SKM-1 treated with dmso at 0.1 percent for 144 hours (cell line): ENCODE measurements around the gene PGM5.
"Not testable (repeated sequence)": the region's sequence is repeated elsewhere in the genome, so short reads cannot be mapped to it uniquely, and the experiment has no call there.

Experiments
- DNase-seq: peaks from one replicate; lab custom pipeline; 2025; ENCODE audit not compliant: unreplicated experiment; lab: John Stamatoyannopoulos, UW

PGM5 gene

DNA sequence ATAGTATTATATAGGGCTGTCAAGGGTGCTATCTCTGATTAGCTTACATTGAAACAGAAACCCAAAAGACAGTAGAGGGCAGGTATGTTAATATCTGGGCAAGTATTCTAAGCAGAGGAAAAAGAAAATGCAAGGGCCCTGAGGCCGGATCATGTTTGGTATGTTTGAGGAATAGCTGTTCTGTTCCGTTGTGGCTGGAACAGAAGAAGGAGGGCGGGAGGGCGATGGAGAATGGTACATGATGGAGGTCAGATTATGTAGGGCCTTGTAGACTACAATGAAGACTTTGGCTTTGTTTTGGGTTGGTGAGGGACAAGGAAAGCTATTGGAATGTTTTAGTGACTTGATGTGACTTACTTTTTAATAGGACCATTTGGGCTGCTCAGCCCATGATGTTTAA, 19.4 kb downstream of the PGM5 start:
- DNase-seq: not testable (repeated sequence)

- DNase-seq: not testable (repeated sequence)
Measured at GRCh38 chr9:68377723-68378122, 21.3 kb downstream of the PGM5 start.

DNA sequence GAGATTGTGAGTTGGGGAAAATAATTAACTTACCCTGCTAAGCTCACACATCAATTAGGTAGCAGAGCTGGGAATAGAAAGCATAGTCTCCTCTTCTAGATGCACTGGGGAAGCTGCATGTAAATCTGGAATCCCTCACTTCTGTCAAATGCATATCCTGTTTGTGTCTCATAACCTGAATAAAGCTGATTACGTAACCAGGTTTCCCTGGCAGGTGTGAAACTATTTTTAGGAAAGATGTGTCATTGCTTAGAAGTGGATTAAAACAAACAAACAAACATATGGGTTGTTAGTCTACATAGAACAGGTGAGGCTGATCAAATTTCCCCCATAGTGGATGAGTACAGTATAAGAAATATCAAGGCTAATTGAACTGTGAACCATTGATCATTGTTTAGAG, 27.5 kb downstream of the PGM5 start:
- DNase-seq: not testable (repeated sequence)

GRCh38 chr9:68389558-68389957, 33.1 kb downstream of the PGM5 start:
- DNase-seq: not testable (repeated sequence)

- DNase-seq: not testable (repeated sequence)
Measured at GRCh38 chr9:68390737-68391136, 34.3 kb downstream of the PGM5 start.

DNA sequence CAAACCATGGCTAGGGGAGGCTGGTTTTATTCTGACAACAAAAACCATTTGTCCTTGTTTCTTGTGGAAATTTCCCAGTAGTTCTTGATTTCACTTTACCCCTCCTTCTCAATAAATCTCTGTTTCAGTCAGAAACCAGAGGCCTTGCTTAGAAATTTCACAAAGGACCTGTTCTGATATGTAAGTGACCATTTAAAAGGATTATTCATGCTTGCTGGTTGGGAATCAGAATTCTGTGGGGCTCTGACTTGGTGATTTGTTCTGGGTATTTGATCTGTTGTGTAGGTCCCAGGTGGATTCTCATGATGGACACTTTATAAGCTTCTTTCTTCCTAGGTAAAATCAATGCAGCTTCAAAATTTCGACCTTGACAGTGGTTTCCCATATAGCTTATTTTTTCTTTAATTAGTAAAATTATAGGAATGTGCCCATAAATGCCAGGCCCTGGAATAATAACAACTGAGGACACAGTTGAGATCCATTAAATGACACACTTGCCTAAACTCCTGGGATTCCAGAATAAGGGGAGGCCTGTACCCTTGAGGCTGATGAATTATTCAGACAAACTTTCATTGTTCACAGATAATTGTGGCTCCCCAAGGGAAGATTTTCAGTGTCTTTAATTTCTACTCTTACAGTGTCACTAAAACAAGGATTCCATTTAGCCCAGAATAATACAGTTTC, 40.1 kb downstream of the PGM5 start:
- not testable (repeated sequence) for DNase-seq

GRCh38 chr9:68397095-68397423, 40.6 kb downstream of the PGM5 start:
- DNase-seq: not testable (repeated sequence)

- not testable (repeated sequence) for DNase-seq
Measured at GRCh38 chr9:68397796-68398195, 41.4 kb downstream of the PGM5 start.

- DNase-seq: not testable (repeated sequence)
Measured at GRCh38 chr9:68398324-68398723, 41.9 kb downstream of the PGM5 start.

DNA sequence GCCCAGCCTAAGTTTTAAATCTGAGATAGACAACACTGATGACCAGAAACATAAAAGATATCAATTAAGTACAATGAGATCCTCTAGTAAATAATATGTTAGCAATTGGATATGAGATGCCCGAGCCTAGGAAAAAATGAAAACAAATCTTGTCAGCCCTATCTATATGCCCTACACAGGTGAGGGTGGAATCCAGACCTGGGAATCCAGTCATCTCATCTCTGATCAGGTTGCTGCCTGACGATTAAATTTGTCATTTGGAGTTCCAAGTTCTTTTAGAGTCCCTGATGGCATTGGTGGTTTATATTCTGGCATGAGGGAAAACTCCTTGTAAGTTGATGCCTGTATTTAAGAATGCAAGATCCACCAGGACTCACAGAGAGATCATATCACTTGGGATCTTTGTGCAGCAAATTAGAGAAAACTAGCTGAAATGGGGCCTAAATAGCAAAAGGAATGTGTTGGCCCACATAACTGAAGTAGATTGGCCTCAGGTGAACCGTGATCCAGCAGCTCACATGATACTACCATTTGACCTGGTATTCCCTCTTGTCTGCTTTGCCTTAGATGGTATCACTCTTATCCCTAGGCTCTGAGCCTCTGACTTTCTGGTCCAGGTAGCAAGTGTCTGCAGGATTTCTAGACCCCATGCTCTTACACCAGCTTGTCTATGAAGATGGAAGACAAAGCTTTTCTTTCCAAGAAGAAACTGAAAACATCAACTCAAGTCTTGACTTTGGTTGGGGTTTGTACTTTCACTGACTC, 48.2 kb downstream of the PGM5 start:
- DNase-seq: not testable (repeated sequence)

DNA sequence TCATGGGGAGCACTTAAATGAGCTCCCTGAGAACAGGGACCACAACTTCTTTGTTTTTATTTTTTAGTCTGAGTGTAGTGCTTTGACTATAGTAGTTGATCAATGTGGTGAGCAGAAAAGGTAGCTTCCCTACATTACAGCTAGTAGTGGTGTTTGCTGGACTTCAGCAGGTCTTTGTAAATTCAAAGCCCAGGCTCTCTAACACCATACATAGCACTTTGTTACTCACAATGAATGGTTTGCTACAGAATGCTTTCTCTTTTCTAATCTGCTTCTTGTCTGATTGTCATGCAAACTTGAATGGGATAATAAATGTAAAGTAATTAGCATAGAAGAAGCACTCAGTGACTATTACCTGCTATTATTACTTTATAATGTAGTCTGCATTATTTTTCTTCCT, 55.5 kb downstream of the PGM5 start:
- not testable (repeated sequence) for DNase-seq

GRCh38 chr9:68412754-68413153, 56.3 kb downstream of the PGM5 start:
- not testable (repeated sequence) for DNase-seq

- not testable (repeated sequence) for DNase-seq
Measured at GRCh38 chr9:68415065-68415464, 58.7 kb downstream of the PGM5 start.

DNA sequence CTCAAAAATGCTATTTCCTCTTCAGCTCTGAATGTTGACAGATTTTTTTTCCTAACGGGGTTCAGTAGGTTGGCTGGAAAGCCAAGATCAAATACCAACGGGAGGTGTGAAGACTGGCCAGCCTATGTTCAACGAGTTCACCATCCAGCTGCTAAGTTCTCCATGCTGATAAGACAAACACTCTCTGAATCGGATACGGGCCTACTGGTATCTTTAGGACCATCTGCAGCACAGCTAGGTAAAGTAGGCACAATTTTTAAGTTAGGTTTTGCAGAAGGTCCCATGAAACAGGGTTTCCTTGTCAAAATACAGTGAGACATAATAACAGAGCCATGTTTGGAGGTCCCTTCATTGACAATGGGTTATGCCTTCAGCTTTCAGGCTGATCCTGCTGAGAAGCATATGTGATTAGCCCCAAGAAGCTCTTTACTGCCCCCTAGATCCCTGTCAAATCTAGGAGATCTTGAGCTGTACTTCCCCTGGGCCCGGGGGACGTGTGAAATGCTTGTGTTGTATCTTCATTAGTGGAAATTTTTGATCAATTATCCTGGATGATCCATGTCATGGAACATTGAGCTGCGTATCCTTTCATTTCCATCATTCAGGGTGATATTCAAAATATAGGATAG, 60.6 kb downstream of the PGM5 start:
- no peak for DNase-seq

DNA sequence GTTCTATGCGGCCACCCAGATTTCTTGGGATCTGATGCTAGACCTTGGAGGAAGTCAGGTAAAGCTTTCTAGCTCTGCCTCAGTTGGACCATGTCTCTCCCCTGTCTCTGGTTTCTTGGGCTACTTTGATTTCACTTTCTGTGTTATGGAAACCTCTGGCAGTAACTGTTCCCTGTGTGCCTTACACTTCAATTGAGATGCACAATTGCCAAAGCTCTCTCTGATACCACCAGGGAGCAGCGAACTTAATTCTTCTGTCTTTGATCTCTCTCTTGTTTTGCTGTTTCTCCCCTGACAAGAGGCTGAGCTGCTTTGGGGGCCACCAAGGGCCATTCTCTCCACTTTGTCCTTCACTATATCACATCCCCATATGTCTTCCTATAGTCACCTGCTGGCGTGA, 61.4 kb downstream of the PGM5 start:
- DNase-seq: no peak

DNA sequence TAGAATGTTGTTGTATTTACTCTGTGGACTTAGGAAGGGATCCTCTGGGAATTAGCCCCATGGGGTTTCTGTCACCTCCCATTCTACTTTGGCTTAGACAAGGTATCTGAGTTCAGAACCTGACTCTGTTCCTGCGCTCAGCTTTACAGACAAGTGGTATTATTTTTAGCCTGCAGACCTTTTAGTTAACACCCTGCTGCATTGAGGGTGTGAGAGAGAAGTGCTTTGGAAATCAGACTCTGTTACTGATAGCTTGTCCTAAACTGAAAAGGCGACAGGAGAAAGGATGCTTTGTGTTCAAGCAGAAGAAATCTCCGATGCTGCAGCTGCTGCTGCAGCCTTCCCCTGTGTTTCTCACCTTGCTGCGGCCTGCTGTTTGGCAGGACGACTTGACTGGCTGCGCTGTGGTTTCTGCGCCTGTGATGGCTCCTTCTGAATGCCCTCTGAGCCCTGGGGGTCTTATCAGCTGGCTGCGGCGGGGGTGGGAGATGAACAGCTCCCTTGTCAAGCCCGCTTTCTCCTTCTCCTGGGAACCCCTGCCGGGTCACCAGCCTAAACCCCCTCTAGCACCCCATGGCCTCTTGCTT, 61.9 kb downstream of the PGM5 start:
- DNase-seq: no peak

- DNase-seq: no peak
Measured at GRCh38 chr9:68419901-68420300, 63.5 kb downstream of the PGM5 start.

DNA sequence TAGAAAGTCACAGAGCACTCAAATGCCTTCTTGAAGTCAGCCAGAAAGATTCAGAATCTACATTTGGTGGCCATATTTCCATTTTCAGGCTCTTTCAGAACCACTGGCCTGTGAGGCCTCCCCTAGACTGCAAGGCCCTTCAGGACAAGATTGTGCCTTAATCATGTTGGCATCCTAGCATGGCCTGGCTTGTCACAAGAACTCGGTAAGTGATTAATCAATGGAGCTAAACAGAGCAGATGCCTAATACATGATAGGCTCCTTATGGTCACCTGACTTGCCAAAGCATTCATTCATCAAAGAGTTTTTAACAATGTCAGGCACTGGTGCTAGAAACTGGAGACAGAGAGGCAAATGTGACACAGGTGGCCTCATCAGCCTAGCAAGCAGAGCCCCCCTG, 70.3 kb downstream of the PGM5 start:
- no peak for DNase-seq

DNA sequence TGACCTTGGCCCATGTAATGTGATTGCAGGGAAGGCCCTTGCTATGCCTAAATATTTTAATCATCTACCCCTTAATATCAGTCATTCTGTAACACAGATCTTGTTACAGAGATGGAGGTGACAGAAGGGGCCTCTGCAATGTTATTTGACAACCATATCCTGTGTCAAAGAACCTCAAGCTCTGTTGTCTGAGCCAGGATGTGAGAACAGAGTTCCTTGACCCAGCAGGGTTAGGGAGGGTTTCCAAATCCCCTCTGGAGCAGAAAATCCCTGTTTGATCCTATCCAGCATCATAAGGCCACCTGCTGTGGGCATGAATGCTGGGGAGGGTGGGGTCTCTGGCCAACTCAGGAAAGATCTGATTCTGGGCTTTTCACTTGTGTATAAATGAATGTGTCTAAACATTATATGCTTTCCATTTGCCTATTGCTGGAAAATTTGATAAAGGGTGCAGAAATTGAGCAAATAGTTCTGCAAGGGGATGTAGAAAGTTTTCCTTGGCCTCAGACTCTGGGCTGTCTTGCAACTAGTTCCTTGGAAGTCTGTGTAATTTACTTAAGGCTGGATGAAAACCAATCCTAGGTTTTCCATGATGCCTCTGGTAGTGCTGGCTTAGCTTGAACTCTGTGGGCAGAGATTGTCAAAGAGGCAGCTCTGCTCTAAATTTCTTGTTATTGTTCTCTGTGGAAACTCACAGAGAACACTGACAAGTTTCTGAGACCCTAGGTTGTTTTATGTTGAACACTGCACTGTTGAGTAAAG, 71.0 kb downstream of the PGM5 start:
- DNase-seq: no peak

- DNase-seq: no peak
Measured at GRCh38 chr9:68428481-68428880, 72.1 kb downstream of the PGM5 start.

DNA sequence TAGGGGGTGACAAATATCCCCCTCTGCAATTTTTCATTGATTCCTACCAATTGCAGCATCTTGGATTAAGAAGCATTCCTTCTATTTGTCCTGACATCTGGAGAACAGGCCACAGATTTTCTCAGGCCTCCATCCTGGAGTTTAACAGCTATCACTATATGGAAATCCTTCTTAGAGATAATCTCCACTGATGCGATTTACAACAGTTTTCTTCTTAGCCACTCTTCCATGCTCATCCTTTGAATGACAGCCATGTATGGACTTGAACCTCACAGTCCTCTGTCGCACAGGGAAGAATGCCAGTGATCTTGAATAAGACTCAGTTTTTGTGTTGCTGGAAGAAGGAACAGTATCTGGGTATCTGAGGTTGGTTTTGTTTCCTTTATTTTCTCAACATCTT, 73.2 kb downstream of the PGM5 start:
- no peak for DNase-seq
